Measurements from ENCODE around the gene AIFM3. TPM values are rescaled to one million over a fixed set of nuclear protein-coding genes. Genes with fewer than 3 reads are reported as not detected.

AIFM3 gene
- total RNA-seq, 1 experiment from 2014 or later = not detected

DNA sequence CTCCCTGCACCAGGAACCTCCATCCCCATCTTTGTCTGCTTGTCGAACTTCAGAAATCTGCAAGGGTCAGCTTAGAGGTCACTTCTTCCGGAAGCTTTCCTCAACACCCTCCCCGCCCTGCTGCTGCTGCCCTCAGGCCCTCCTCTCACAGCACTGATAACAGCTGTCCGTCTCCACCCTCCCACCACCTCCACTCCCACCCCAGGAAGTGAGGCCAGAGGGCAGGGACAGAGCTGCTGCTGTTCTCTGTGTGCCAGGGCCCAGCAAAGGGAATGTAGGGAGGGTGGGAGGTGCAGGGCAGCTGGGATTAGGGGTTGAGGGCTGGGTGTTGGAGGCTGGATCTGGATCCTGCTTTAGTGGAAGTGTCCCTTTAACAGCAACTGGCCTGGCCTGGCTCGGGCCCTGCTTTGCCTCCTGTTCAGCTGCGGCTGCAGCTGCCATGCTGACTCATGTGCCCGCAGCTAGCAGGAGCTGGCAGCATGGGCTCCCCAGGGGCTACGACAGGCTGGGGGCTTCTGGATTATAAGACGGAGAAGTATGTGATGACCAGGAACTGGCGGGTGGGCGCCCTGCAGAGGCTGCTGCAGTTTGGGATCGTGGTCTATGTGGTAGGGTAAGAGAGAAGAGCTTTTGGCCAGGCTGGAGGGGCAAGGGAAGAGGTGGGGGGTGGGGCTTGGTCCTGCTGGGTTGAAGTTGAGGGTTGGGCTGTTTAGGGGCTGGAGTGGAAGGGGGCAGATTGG, 47.8 kb downstream of the AIFM3 start, which contains the start of gene P2RX6:
Gene P2RX6 (plus strand): TSS at position 440 of the 740 bp plus-strand sequence. CDS start 10 bp downstream, at position 450.
- no peaks in the 10 kb centered on the region for H3K79me2 ChIP-seq (ENCODE audit: low read length)
- H3K9me2 ChIP-seq (replicated peaks; ENCODE audit: insufficient read depth, low read length) = no peaks in the 10 kb centered on the region
- DNase-seq = peak; percentile 60
- no peaks in the 10 kb centered on the region for H3K27me3 ChIP-seq (ENCODE audit: low read length)
- H3K27ac ChIP-seq (ENCODE audit: low read length) = peak within 1 kb of the TSS; percentile 53
- H3K9ac ChIP-seq (ENCODE audit: low read length) = peak within 1 kb of the TSS; percentile 70
- peaks cover 25% of the 10 kb centered on the region for H3K4me1 ChIP-seq (ENCODE audit: low read length)
- peak within 1 kb of the TSS; percentile 68 for H3K4me3 ChIP-seq (ENCODE audit: low read length)
- H2AFZ ChIP-seq (ENCODE audit: low read length) = peak within 1 kb of the TSS; percentile 55
- H3K4me2 ChIP-seq (ENCODE audit: low read depth, low read length, poor library complexity, severe bottlenecking) = peak within 1 kb of the TSS; percentile 82
- no peaks in the 10 kb centered on the region for H4K20me1 ChIP-seq (ENCODE audit: insufficient read depth, low read depth, low read length)
- no peaks in the 10 kb centered on the region for H3K36me3 ChIP-seq (ENCODE audit: insufficient read depth, low read length)
- no peaks in the 10 kb centered on the region for H3K9me3 ChIP-seq (ENCODE audit: low read length)

DNA sequence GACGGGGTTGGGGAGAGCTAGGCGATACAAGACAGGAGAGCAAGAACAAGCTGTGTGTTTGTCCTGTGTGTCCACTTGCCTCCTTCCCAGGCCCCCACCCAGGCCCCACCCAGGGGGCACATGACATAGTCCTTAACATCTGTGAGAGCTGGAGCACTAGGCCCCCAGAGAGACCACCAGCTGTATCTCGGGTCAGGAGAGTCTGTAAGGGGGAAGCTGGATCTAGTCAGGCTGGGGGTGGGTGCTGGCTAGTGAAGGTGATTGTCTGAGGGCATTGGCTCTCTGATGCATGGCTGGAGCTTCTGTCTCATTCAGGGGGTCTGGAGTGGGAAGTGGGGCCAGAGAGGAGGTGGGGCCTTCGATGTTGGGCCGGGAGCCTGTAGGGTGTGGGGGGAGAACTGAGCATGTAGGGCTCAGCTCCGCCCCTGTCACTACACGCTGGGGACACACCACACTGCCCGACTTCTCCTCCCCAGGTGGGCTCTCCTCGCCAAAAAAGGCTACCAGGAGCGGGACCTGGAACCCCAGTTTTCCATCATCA, 48.5 kb downstream of the AIFM3 start:
- Histone ChIP-seq H3K36me3 (ENCODE audit: insufficient read depth, low read length) (no peaks in the 10 kb centered on the region), H3K4me1 (ENCODE audit: low read length) (peaks cover 25% of the 10 kb centered on the region), H3K4me2 (ENCODE audit: low read depth, low read length, poor library complexity, severe bottlenecking) (peak overlapping the region; percentile 82), H3K79me2 (ENCODE audit: low read length) (no peaks in the 10 kb centered on the region), H2AFZ (ENCODE audit: low read length) (peak overlapping the region; percentile 55; the same call in 1 of the 2 replicates), H3K27me3 (ENCODE audit: low read length) (no peaks in the 10 kb centered on the region), H3K9me2 (replicated peaks; ENCODE audit: insufficient read depth, low read length) (no peaks in the 10 kb centered on the region), H3K9me3 (ENCODE audit: low read length) (no peaks in the 10 kb centered on the region), H3K9ac (ENCODE audit: low read length) (peak overlapping the region; percentile 61), H3K4me3 (ENCODE audit: low read length) (peak overlapping the region; percentile 68; the same call in 1 of the 2 replicates), H3K27ac (ENCODE audit: low read length) (peak overlapping the region; percentile 53; the same call in 1 of the 2 replicates), H4K20me1 (ENCODE audit: insufficient read depth, low read depth, low read length) (no peaks in the 10 kb centered on the region)
- no peak for DNase-seq

DNA sequence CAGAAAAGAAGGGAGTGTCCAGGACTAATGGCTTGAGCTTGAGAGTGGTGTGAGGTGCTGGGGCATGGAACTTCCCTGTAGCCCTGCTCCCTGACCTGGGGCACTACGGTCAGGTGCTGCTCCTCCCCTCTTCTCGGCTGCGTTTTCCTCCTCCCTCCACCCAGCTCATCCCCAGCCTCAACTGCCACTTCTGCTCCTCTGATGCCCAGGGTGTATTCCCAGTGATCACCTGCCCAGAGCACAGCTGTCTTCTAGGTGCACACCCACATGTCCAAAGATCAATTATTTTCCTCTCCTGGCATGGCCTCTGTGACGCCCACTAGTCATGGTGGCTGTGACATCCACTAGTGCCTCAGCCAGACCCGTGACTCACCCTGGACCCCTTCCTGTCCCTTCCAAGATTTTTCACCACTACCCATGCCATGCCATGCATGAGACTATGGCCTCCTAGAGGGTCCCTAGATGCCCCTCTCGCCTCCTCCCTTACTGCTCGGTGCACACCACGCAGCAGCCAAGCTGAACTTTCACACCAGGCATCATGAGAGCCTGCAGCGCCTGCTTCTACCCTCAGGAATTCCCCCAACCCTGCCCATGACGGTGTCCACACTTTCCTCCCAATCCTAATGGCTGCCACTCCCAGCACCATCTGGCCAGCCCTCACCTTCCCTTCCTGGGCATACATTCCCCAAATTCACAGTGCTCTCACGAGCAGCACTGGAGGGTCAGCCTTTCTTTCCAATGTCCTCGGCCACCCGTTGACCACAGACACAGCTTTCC, 49.8 kb downstream of the AIFM3 start:
- H2AFZ ChIP-seq (ENCODE audit: low read length) = no peak overlapping the region
- no peak for DNase-seq
- peaks cover 25% of the 10 kb centered on the region for H3K4me1 ChIP-seq (ENCODE audit: low read length)
- H3K27me3 ChIP-seq (ENCODE audit: low read length) = no peaks in the 10 kb centered on the region
- no peak overlapping the region for H3K4me3 ChIP-seq (ENCODE audit: low read length)
- no peaks in the 10 kb centered on the region for H4K20me1 ChIP-seq (ENCODE audit: insufficient read depth, low read depth, low read length)
- H3K9ac ChIP-seq (ENCODE audit: low read length) = no peak overlapping the region
- H3K4me2 ChIP-seq (ENCODE audit: low read depth, low read length, poor library complexity, severe bottlenecking) = no peak overlapping the region
- H3K9me3 ChIP-seq (ENCODE audit: low read length) = no peaks in the 10 kb centered on the region
- no peaks in the 10 kb centered on the region for H3K79me2 ChIP-seq (ENCODE audit: low read length)
- H3K9me2 ChIP-seq (replicated peaks; ENCODE audit: insufficient read depth, low read length) = no peaks in the 10 kb centered on the region
- H3K36me3 ChIP-seq (ENCODE audit: insufficient read depth, low read length) = no peaks in the 10 kb centered on the region
- H3K27ac ChIP-seq (ENCODE audit: low read length) = no peak overlapping the region

DNA sequence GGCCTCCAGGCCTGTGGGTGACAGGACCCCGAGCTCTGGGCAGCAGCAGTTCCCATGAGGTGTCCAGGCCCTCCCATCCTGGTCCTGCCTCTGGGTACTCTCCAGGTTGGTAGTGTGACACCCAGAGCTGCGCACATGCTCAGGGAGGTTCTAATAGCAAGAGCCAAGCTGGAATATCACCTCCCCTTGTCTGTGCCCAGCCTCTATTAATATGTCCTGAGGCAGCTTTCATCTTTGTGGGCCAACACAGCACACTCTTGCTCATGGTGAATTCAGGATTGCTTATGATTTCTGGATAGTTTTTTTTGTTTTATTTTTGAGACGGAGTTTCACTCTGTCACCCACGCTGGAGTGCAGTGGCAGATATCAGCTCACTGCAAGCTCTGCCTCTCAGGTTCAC, 51.3 kb downstream of the AIFM3 start:
- no peak for DNase-seq
- H3K27me3 ChIP-seq (ENCODE audit: low read length) = no peaks in the 10 kb centered on the region
- peaks cover 23% of the 10 kb centered on the region for H3K4me1 ChIP-seq (ENCODE audit: low read length)
- no peak overlapping the region for H2AFZ ChIP-seq (ENCODE audit: low read length)
- no peaks in the 10 kb centered on the region for H3K36me3 ChIP-seq (ENCODE audit: insufficient read depth, low read length)
- no peak overlapping the region for H3K4me2 ChIP-seq (ENCODE audit: low read depth, low read length, poor library complexity, severe bottlenecking)
- no peak overlapping the region for H3K4me3 ChIP-seq (ENCODE audit: low read length)
- H3K79me2 ChIP-seq (ENCODE audit: low read length) = no peaks in the 10 kb centered on the region
- no peaks in the 10 kb centered on the region for H3K9me3 ChIP-seq (ENCODE audit: low read length)
- H3K9me2 ChIP-seq (replicated peaks; ENCODE audit: insufficient read depth, low read length) = no peaks in the 10 kb centered on the region
- H4K20me1 ChIP-seq (ENCODE audit: insufficient read depth, low read depth, low read length) = no peaks in the 10 kb centered on the region
- no peak overlapping the region for H3K9ac ChIP-seq (ENCODE audit: low read length)
- H3K27ac ChIP-seq (ENCODE audit: low read length) = no peak overlapping the region

DNA sequence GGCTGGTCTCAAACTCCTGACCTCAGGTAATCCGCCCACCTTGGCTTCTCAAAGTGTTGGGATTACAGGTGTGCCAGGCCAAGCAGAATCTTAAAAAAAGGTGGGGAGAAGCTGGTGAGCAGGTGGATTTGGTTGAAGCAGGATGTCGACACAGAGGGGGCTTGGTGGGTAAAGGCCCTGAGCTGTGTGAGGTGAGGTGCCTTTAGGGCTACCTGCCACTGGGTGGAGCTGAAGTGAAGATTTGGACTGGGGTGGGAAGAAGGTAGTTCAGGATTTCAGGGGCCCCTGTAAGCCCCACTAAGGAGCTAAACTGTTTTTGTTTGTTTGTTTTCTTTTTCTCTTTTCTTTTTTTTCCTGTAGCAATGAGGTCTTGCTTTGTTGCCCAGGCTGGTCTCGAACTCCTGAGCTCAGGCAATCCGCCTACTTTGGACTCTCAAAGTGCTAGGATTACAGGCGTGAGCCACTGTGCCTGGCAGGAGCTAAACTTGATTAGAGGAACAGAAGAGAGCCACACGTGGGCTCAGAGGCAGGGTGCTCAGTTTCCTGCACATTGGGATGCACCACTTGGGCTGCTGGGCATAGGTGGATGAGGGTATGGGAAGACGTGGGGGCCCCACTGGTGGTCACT, 53.9 kb downstream of the AIFM3 start:
- Histone ChIP-seq H3K36me3 (ENCODE audit: insufficient read depth, low read length) (no peaks in the 10 kb centered on the region), H3K9me2 (replicated peaks; ENCODE audit: insufficient read depth, low read length) (no peaks in the 10 kb centered on the region), H3K4me3 (ENCODE audit: low read length) (no peak overlapping the region), H3K27me3 (ENCODE audit: low read length) (no peaks in the 10 kb centered on the region), H2AFZ (ENCODE audit: low read length) (no peak overlapping the region), H3K9ac (ENCODE audit: low read length) (no peak overlapping the region), H3K27ac (ENCODE audit: low read length) (no peak overlapping the region), H3K79me2 (ENCODE audit: low read length) (no peaks in the 10 kb centered on the region), H3K4me2 (ENCODE audit: low read depth, low read length, poor library complexity, severe bottlenecking) (no peak overlapping the region), H4K20me1 (ENCODE audit: insufficient read depth, low read depth, low read length) (no peaks in the 10 kb centered on the region), H3K4me1 (ENCODE audit: low read length) (no peaks in the 10 kb centered on the region), H3K9me3 (ENCODE audit: low read length) (no peaks in the 10 kb centered on the region)
- DNase-seq = peak; percentile 78

DNA sequence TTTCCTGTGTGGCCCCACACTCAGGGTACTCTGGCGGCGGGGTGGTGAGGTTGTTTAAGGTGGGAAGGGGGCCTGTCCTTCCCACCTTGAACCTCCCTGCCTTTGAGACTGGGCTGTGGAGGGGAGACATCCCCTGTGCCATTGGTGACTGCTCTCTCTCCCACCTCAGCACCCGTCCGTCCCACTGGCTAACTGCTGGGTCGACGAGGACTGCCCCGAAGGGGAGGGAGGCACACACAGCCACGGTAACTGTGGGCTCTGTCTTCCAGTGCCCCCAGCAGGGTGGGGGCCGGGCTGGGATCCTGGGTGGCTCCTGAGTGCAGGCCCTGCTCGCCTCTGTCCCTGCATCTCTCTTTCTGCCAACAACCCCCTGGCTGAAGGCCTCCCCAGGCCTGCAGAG, 55.5 kb downstream of the AIFM3 start:
- no peak for DNase-seq
- Histone ChIP-seq H3K27ac (ENCODE audit: low read length) (no peak overlapping the region), H4K20me1 (ENCODE audit: insufficient read depth, low read depth, low read length) (no peaks in the 10 kb centered on the region), H3K4me3 (ENCODE audit: low read length) (no peak overlapping the region), H3K36me3 (ENCODE audit: insufficient read depth, low read length) (no peaks in the 10 kb centered on the region), H3K27me3 (ENCODE audit: low read length) (no peaks in the 10 kb centered on the region), H3K9ac (ENCODE audit: low read length) (no peak overlapping the region), H3K79me2 (ENCODE audit: low read length) (no peaks in the 10 kb centered on the region), H2AFZ (ENCODE audit: low read length) (no peak overlapping the region), H3K4me1 (ENCODE audit: low read length) (no peaks in the 10 kb centered on the region), H3K4me2 (ENCODE audit: low read depth, low read length, poor library complexity, severe bottlenecking) (no peak overlapping the region), H3K9me2 (replicated peaks; ENCODE audit: insufficient read depth, low read length) (no peaks in the 10 kb centered on the region), H3K9me3 (ENCODE audit: low read length) (no peaks in the 10 kb centered on the region)

DNA sequence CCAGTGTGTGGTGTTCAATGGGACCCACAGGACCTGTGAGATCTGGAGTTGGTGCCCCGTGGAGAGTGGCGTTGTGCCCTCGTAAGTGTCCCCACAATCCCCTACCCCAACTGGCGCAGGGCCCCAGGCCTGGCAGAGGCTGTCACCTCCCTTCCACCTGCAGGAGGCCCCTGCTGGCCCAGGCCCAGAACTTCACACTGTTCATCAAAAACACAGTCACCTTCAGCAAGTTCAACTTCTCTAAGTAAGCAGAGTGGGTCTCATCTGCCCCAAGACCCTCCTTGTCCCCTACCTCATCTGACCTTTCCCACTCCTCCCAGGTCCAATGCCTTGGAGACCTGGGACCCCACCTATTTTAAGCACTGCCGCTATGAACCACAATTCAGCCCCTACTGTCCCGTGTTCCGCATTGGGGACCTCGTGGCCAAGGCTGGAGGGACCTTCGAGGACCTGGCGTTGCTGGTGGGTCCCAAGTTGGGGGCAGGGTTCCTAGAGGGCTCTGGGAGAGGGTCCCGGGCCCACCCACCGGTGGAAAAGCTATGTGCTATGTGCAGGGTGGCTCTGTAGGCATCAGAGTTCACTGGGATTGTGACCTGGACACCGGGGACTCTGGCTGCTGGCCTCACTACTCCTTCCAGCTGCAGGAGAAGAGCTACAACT, 56.0 kb downstream of the AIFM3 start:
- H3K9me2 ChIP-seq (replicated peaks; ENCODE audit: insufficient read depth, low read length) = no peaks in the 10 kb centered on the region
- no peak overlapping the region for H3K4me2 ChIP-seq (ENCODE audit: low read depth, low read length, poor library complexity, severe bottlenecking)
- no peaks in the 10 kb centered on the region for H3K36me3 ChIP-seq (ENCODE audit: insufficient read depth, low read length)
- H3K9ac ChIP-seq (ENCODE audit: low read length) = no peak overlapping the region
- H4K20me1 ChIP-seq (ENCODE audit: insufficient read depth, low read depth, low read length) = no peaks in the 10 kb centered on the region
- no peaks in the 10 kb centered on the region for H3K79me2 ChIP-seq (ENCODE audit: low read length)
- no peaks in the 10 kb centered on the region for H3K4me1 ChIP-seq (ENCODE audit: low read length)
- peak; percentile 60 for DNase-seq
- no peak overlapping the region for H3K27ac ChIP-seq (ENCODE audit: low read length)
- no peaks in the 10 kb centered on the region for H3K27me3 ChIP-seq (ENCODE audit: low read length)
- no peak overlapping the region for H2AFZ ChIP-seq (ENCODE audit: low read length)
- H3K9me3 ChIP-seq (ENCODE audit: low read length) = no peaks in the 10 kb centered on the region
- H3K4me3 ChIP-seq (ENCODE audit: low read length) = no peak overlapping the region

Data from Karpas-422 (cell line).